WTC11 (cell line): ENCODE data around the gene OXGR1. TPM values are rescaled to one million over a fixed set of nuclear protein-coding genes. Genes with fewer than 3 reads are reported as not detected.
"Not testable (repeated sequence)": the region's sequence is repeated elsewhere in the genome, so short reads cannot be mapped to it uniquely, and the experiment has no call there.

Experiments used
- ATAC-seq: fragments of 200-7000 bp; cut with Tn5 transposase; 2 replicates; pipeline ENCODE4 v1.10.0; 2021; ENCODE audit warnings: mild to moderate bottlenecking, moderate library complexity
- CTCF ChIA-PET: fragments of 300-600 bp; sonication (Branson Sonifier 250); formaldehyde crosslinking; loops from one replicate; lab custom pipeline; 2021; ENCODE audit warnings: antibody characterized with exemption; lab: Charles Lee
- POLR2A ChIA-PET: fragments of 350-600 bp; sonication (Branson Sonifier 250); formaldehyde crosslinking; loops from one replicate; lab custom pipeline; 2021; ENCODE audit warnings: antibody characterized with exemption; lab: Charles Lee
- DNase-seq: peaks from one replicate; pipeline ENCODE4 v3.0.0; 2021; ENCODE audit warnings: low spot score
- H3K27ac Mint-ChIP-seq: 2 replicates; pipeline ENCODE4 v1.8.0; 2021; ENCODE audit warnings: mixed read lengths
- H3K27me3 Mint-ChIP-seq: 2 replicates; pipeline ENCODE4 v1.8.0; 2021; ENCODE audit warnings: low read depth, mild to moderate bottlenecking, moderate library complexity, mixed read lengths
- H3K36me3 Mint-ChIP-seq: 2 replicates; pipeline ENCODE4 v1.8.0; 2021; ENCODE audit warnings: mixed read lengths
- H3K4me1 Mint-ChIP-seq: 2 replicates; pipeline ENCODE4 v1.8.0; 2022; ENCODE audit warnings: mixed read lengths
- H3K4me3 Mint-ChIP-seq: 2 replicates; pipeline ENCODE4 v1.8.0; 2021; ENCODE audit warnings: mild to moderate bottlenecking, moderate library complexity, mixed read lengths
- H3K9me3 Mint-ChIP-seq: 2 replicates; pipeline ENCODE4 v1.8.0; 2021; ENCODE audit warnings: mixed read lengths
- ATF1 ChIP-seq: sonication (generic); formaldehyde crosslinking; IDR thresholded peaks from 2 replicates; pipeline ENCODE4 v1.8.1; 2023; ENCODE audit warnings: mild to moderate bottlenecking, moderate library complexity, missing genetic modification reagents
- CBFB ChIP-seq: sonication (generic); formaldehyde crosslinking; IDR thresholded peaks from 2 replicates; pipeline ENCODE4 v1.8.1; 2022; ENCODE audit warnings: mild to moderate bottlenecking, low read depth, missing genetic modification reagents
- ESRRA ChIP-seq: sonication (generic); formaldehyde crosslinking; IDR thresholded peaks from 2 replicates; pipeline ENCODE4 v1.8.1; 2022; ENCODE audit warnings: mild to moderate bottlenecking, missing genetic modification reagents, borderline replicate concordance
- FOXJ3 ChIP-seq: sonication (generic); formaldehyde crosslinking; IDR thresholded peaks from 2 replicates; pipeline ENCODE4 v1.9.0; 2021; ENCODE audit warnings: missing genetic modification reagents, mild to moderate bottlenecking, borderline replicate concordance
- FOXP1 ChIP-seq: sonication (generic); formaldehyde crosslinking; IDR thresholded peaks from 2 replicates; pipeline ENCODE4 v1.8.0; 2022; ENCODE audit warnings: missing genetic modification reagents, mild to moderate bottlenecking, moderate library complexity, borderline replicate concordance
- NR1H2 ChIP-seq: sonication (generic); formaldehyde crosslinking; IDR thresholded peaks from 2 replicates; pipeline ENCODE4 v1.9.0; 2021; ENCODE audit warnings: mild to moderate bottlenecking, moderate library complexity, missing genetic modification reagents
- NR2C2 ChIP-seq: sonication (generic); formaldehyde crosslinking; IDR thresholded peaks from 2 replicates; pipeline ENCODE4 v1.8.0; 2022; ENCODE audit warnings: mild to moderate bottlenecking, missing genetic modification reagents
- SOX15 ChIP-seq: fragments of 250-450 bp; sonication (Bioruptor Pico); IDR thresholded peaks from 2 replicates; pipeline ENCODE4 v1.9.0; 2021; ENCODE audit warnings: mild to moderate bottlenecking
- SP1 ChIP-seq: sonication (generic); formaldehyde crosslinking; conservative IDR thresholded peaks from 2 replicates; pipeline ENCODE4 v1.8.1; 2022; ENCODE audit warnings: missing genetic modification reagents
- TCF7 ChIP-seq: sonication (generic); formaldehyde crosslinking; IDR thresholded peaks from 2 replicates; pipeline ENCODE4 v1.8.0; 2022; ENCODE audit warnings: mild to moderate bottlenecking, low read depth, missing genetic modification reagents, moderate library complexity
- TEAD4 ChIP-seq: sonication (generic); formaldehyde crosslinking; IDR thresholded peaks from 2 replicates; pipeline ENCODE4 v1.8.0; 2022; ENCODE audit warnings: mild to moderate bottlenecking, missing genetic modification reagents
- ZNF219 ChIP-seq: sonication (generic); formaldehyde crosslinking; IDR thresholded peaks from 2 replicates; pipeline ENCODE4 v1.8.0; 2023; ENCODE audit warnings: missing genetic modification reagents, mild to moderate bottlenecking, borderline replicate concordance
- ZNF232 ChIP-seq: sonication (generic); formaldehyde crosslinking; IDR thresholded peaks from 2 replicates; pipeline ENCODE4 v1.8.0; 2022; ENCODE audit warnings: mild to moderate bottlenecking, missing genetic modification reagents
- ZNF423 ChIP-seq: fragments of 250-450 bp; sonication (Bioruptor Pico); IDR thresholded peaks from 2 replicates; pipeline ENCODE4 v2.1.2; 2022; ENCODE audit warnings: mild to moderate bottlenecking, moderate library complexity
- total RNA-seq: library from RNA; stranded (reverse); gene quantifications from 3 replicates; pipeline ENCODE4 v1.2.3, GENCODE V29; 2021
- TF ChIP-seq, protein P1 (sequence below): sonication (generic); formaldehyde crosslinking; IDR thresholded peaks from 2 replicates; pipeline ENCODE4 v1.8.1; 2022; ENCODE audit warnings: low read depth, missing genetic modification reagents, borderline replicate concordance
- TF ChIP-seq, protein P2 (sequence below): sonication (generic); formaldehyde crosslinking; IDR thresholded peaks from 2 replicates; pipeline ENCODE4 v1.8.1; 2023; ENCODE audit warnings: mild to moderate bottlenecking, missing genetic modification reagents, moderate library complexity
- TF ChIP-seq, protein P3 (sequence below): sonication (generic); formaldehyde crosslinking; IDR thresholded peaks from 2 replicates; pipeline ENCODE4 v1.8.0; 2022; ENCODE audit warnings: mild to moderate bottlenecking, missing genetic modification reagents
- TF ChIP-seq, protein P4 (sequence below): sonication (generic); formaldehyde crosslinking; IDR thresholded peaks from 2 replicates; pipeline ENCODE4 v1.8.1; 2022; ENCODE audit warnings: mild to moderate bottlenecking, moderate library complexity, missing genetic modification reagents
- TF ChIP-seq, protein P5 (sequence below): sonication (generic); formaldehyde crosslinking; IDR thresholded peaks from 2 replicates; pipeline ENCODE4 v1.8.1; 2023; ENCODE audit warnings: mild to moderate bottlenecking, moderate library complexity, missing genetic modification reagents

Gene OXGR1
- total RNA-seq, 1 experiment from 2014 or later, result 0.39 TPM

GRCh38 chr13:96982672-96983071 lies 11.6 kb downstream of the OXGR1 start (continued):
- TF ChIP-seq, protein P1, sequence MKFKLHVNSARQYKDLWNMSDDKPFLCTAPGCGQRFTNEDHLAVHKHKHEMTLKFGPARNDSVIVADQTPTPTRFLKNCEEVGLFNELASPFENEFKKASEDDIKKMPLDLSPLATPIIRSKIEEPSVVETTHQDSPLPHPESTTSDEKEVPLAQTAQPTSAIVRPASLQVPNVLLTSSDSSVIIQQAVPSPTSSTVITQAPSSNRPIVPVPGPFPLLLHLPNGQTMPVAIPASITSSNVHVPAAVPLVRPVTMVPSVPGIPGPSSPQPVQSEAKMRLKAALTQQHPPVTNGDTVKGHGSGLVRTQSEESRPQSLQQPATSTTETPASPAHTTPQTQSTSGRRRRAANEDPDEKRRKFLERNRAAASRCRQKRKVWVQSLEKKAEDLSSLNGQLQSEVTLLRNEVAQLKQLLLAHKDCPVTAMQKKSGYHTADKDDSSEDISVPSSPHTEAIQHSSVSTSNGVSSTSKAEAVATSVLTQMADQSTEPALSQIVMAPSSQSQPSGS (CRISPR knock-in tag), result no peak
- TF ChIP-seq ESRRA (CRISPR knock-in tag), result no peak

DNA sequence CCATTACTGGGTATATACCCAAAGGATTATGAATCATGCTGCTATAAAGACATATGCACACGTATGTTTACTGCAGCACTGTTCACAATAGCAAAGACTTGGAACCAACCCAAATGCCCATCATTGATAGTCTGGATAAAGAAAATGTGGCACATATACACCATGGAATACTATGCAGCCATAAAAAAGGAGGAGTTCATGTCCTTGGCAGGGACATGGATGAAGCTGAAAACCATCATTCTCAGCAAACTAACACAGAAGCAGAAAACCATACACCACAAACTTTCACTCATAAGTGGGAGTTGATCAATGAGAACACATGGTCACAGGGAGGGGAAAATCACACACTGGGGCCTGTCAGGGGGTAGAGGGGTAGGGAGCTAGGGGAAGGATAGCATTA lies 14.4 kb downstream of the OXGR1 start:
- CTCF ChIA-PET, H3K4me3 Mint-ChIP-seq, H3K27me3 Mint-ChIP-seq, H3K27ac Mint-ChIP-seq, H3K36me3 Mint-ChIP-seq, ATAC-seq, DNase-seq, POLR2A ChIA-PET: not testable (repeated sequence)
- peaks cover 12% of the 10 kb centered on the region for H3K4me1 Mint-ChIP-seq
- peaks cover 42% of the 10 kb centered on the region for H3K9me3 Mint-ChIP-seq

- Mint-ChIP-seq H3K36me3 (peaks cover 38% of the 10 kb centered on the region), H3K9me3 (peaks cover 61% of the 10 kb centered on the region), H3K27me3 (peaks cover 6% of the 10 kb centered on the region), H3K4me3 (no peak overlapping the region), H3K27ac (no peak overlapping the region), H3K4me1 (peaks cover 4% of the 10 kb centered on the region; the same call in 1 of the 2 replicates)
- ChIA-PET POLR2A (no interaction called here), CTCF (interaction anchor here (0.6 to 2.2 kb wide), 20 partner anchors 8 to 1672 kb away, joined by 3 to 20 read pairs (median 4); no protein-coding TSS in a partner anchor)
- TF ChIP-seq, protein P2, sequence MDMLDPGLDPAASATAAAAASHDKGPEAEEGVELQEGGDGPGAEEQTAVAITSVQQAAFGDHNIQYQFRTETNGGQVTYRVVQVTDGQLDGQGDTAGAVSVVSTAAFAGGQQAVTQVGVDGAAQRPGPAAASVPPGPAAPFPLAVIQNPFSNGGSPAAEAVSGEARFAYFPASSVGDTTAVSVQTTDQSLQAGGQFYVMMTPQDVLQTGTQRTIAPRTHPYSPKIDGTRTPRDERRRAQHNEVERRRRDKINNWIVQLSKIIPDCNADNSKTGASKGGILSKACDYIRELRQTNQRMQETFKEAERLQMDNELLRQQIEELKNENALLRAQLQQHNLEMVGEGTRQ (CRISPR knock-in tag), result no peak
- TF ChIP-seq ZNF423 (CRISPR knock-in tag) (no peak), FOXP1 (CRISPR knock-in tag) (no peak), FOXJ3 (CRISPR knock-in tag) (no peak), TCF7 (no peak), ZNF232 (CRISPR knock-in tag) (no peak), NR2C2 (CRISPR knock-in tag) (no peak), TEAD4 (CRISPR knock-in tag) (no peak), ZNF219 (CRISPR knock-in tag) (no peak), SP1 (CRISPR knock-in tag) (no peak), ATF1 (CRISPR knock-in tag) (no peak), SOX15 (no peak), NR1H2 (CRISPR knock-in tag) (no peak), CBFB (CRISPR knock-in tag) (no peak)
- TF ChIP-seq, protein P3, sequence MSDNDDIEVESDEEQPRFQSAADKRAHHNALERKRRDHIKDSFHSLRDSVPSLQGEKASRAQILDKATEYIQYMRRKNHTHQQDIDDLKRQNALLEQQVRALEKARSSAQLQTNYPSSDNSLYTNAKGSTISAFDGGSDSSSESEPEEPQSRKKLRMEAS (CRISPR knock-in tag), result no peak
- TF ChIP-seq, protein P4, sequence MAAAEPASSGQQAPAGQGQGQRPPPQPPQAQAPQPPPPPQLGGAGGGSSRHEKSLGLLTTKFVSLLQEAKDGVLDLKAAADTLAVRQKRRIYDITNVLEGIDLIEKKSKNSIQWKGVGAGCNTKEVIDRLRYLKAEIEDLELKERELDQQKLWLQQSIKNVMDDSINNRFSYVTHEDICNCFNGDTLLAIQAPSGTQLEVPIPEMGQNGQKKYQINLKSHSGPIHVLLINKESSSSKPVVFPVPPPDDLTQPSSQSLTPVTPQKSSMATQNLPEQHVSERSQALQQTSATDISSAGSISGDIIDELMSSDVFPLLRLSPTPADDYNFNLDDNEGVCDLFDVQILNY (CRISPR knock-in tag), result no peak
- TF ChIP-seq, protein P5, sequence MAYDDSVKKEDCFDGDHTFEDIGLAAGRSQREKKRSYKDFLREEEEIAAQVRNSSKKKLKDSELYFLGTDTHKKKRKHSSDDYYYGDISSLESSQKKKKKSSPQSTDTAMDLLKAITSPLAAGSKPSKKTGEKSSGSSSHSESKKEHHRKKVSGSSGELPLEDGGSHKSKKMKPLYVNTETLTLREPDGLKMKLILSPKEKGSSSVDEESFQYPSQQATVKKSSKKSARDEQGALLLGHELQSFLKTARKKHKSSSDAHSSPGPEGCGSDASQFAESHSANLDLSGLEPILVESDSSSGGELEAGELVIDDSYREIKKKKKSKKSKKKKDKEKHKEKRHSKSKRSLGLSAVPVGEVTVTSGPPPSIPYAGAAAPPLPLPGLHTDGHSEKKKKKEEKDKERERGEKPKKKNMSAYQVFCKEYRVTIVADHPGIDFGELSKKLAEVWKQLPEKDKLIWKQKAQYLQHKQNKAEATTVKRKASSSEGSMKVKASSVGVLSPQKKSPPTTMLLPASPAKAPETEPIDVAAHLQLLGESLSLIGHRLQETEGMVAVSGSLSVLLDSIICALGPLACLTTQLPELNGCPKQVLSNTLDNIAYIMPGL, result no peak
- DNase-seq, result no peak
- no peak for ATAC-seq
Measured at GRCh38 chr13:96968027-96968426, 26.2 kb downstream of the OXGR1 start.
